ENCODE measurements around the gene INTS11.

INTS11 gene

DNA sequence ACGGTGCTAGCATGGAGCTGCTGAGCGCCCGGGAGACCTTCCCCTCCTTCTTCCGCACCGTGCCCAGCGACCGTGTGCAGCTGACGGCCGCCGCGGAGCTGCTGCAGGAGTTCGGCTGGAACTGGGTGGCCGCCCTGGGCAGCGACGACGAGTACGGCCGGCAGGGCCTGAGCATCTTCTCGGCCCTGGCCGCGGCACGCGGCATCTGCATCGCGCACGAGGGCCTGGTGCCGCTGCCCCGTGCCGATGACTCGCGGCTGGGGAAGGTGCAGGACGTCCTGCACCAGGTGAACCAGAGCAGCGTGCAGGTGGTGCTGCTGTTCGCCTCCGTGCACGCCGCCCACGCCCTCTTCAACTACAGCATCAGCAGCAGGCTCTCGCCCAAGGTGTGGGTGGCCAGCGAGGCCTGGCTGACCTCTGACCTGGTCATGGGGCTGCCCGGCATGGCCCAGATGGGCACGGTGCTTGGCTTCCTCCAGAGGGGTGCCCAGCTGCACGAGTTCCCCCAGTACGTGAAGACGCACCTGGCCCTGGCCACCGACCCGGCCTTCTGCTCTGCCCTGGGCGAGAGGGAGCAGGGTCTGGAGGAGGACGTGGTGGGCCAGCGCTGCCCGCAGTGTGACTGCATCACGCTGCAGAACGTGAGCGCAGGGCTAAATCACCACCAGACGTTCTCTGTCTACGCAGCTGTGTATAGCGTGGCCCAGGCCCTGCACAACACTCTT lies 7.7 kb upstream of the INTS11 start:
- Histone ChIP-seq H3K4me3 (no peak overlapping the region), H3K27ac (no peak overlapping the region)
- TF ChIP-seq, protein P1, sequence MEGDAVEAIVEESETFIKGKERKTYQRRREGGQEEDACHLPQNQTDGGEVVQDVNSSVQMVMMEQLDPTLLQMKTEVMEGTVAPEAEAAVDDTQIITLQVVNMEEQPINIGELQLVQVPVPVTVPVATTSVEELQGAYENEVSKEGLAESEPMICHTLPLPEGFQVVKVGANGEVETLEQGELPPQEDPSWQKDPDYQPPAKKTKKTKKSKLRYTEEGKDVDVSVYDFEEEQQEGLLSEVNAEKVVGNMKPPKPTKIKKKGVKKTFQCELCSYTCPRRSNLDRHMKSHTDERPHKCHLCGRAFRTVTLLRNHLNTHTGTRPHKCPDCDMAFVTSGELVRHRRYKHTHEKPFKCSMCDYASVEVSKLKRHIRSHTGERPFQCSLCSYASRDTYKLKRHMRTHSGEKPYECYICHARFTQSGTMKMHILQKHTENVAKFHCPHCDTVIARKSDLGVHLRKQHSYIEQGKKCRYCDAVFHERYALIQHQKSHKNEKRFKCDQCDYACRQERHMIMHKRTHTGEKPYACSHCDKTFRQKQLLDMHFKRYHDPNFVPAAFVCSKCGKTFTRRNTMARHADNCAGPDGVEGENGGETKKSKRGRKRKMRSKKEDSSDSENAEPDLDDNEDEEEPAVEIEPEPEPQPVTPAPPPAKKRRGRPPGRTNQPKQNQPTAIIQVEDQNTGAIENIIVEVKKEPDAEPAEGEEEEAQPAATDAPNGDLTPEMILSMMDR (IDR thresholded peaks at IDR 0.05): no peak
- no peak for DNase-seq (ENCODE audit: low spot score)

DNA sequence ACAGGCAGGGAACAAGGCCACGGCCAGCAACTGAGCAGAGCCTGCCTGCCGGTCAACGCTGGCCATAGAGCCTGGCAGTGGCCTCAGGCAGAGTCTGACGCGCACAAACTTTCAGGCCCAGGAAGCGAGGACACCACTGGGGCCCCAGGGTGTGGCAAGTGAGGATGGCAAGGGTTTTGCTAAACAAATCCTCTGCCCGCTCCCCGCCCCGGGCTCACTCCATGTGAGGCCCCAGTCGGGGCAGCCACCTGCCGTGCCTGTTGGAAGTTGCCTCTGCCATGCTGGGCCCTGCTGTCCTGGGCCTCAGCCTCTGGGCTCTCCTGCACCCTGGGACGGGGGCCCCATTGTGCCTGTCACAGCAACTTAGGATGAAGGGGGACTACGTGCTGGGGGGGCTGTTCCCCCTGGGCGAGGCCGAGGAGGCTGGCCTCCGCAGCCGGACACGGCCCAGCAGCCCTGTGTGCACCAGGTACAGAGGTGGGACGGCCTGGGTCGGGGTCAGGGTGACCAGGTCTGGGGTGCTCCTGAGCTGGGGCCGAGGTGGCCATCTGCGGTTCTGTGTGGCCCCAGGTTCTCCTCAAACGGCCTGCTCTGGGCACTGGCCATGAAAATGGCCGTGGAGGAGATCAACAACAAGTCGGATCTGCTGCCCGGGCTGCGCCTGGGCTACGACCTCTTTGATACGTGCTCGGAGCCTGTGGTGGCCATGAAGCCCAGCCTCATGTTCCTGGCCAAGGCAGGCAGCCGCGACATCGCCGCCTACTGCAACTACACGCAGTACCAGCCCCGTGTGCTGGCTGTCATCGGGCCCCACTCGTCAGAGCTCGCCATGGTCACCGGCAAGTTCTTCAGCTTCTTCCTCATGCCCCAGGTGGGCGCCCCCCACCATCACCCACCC lies 6.9 kb upstream of the INTS11 start, which contains the start of gene TAS1R3:
Gene TAS1R3 (plus strand): TSS at position 213 of the 898 bp plus-strand sequence. CDS start 66 bp downstream, at position 279.
- DNase-seq (ENCODE audit: low spot score): no peak
- no peak within 1 kb of the TSS for H3K27ac ChIP-seq
- no peak within 1 kb of the TSS for H3K4me3 ChIP-seq
- TF ChIP-seq, protein P1 (IDR thresholded peaks at IDR 0.05): no peak

DNA sequence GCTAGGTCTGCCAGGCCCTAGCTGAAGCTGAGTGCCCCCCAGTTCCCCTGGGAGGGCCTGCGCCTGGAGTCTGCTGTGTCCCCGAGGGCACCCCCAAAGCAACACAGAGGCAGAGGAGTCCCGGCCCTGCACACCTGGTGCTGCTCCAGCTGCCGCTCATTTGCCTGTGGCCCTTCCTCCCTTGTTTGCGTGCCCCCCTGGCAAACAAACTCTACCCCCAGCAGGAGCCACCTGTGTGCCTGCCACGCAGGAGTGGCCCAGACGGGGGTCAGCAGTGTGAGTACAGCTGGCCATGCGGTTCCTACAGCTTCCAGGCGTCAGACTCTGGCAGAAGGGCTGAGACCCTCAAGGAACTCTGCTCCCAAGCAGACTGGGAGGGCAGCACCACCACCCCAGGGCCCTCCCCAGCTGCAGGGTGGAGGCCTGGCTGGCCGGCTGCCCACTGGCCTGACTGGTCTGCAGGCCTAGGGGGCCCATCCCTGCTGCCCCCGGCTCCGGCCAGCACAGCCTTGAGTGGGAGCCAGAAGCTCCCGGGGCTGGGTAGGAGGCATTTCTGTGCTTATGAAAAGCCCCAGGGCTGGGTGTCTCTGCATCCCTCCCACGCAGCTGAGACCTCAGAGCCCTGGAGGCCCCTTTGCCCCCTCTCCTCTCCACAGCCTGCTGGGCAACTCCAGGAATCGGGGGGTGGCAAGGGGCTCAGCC lies 6.1 kb upstream of the INTS11 start:
- Histone ChIP-seq H3K4me3 (no peak overlapping the region), H3K27ac (no peak overlapping the region)
- TF ChIP-seq, protein P1 (IDR thresholded peaks at IDR 0.05): no peak
- no peak for DNase-seq (ENCODE audit: low spot score)

DNA sequence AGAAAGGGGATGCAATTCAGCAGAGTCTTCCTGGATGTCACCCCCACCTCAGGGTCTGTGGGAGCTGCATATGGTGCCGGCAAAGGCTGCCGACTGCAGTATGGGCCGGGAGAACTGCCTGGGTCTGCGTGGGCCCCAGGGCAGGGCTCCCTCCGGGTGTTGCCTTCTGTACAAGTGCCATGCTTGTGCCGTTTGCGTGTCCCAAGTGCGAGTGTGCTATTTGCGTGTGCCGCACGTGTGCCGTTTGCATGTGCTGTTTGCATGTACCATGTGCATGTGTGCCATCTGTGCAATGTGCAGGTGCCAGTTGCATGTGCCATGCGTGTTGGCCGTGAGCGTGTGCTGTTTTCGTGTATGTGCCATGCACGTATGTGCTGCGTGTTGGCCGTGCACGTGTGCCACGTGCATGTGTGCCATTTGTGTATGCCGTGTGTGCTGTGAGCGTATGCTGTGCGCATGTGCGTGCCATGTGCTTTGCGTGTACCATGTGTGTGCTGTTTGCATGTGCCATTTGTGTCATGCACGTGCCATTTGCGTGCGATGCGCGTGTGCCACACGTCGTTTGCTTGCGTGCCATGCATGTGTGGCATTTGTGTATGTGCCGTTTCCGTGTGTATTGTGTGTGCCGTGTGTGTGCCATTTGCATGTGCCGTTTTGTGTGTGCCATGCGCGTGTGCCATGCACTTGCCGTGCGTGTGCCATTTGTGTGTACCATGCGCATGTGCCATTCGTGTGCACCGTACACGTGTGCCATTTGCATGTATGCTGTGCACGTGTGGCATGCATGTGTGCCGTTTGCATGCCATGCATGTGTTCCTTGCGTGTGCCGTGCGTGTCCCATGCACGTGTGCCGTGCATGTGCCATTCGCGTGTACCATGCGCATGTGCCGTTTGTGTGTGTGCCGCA lies 5.1 kb upstream of the INTS11 start:
- TF ChIP-seq, protein P1 (IDR thresholded peaks at IDR 0.05): no peak
- Histone ChIP-seq H3K4me3 (no peak overlapping the region), H3K27ac (no peak overlapping the region)
- no peak for DNase-seq (ENCODE audit: low spot score)

DNA sequence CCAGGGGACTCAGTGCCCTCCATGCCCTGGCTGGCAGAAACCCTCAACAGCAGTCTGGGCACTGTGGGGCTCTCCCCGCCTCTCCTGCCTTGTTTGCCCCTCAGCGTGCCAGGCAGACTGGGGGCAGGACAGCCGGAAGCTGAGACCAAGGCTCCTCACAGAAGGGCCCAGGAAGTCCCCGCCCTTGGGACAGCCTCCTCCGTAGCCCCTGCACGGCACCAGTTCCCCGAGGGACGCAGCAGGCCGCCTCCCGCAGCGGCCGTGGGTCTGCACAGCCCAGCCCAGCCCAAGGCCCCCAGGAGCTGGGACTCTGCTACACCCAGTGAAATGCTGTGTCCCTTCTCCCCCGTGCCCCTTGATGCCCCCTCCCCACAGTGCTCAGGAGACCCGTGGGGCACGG lies 3.8 kb upstream of the INTS11 start:
- TF ChIP-seq, protein P1 (IDR thresholded peaks at IDR 0.05): no peak
- Histone ChIP-seq H3K4me3 (no peak overlapping the region), H3K27ac (no peak overlapping the region)
- no peak for DNase-seq (ENCODE audit: low spot score)

DNA sequence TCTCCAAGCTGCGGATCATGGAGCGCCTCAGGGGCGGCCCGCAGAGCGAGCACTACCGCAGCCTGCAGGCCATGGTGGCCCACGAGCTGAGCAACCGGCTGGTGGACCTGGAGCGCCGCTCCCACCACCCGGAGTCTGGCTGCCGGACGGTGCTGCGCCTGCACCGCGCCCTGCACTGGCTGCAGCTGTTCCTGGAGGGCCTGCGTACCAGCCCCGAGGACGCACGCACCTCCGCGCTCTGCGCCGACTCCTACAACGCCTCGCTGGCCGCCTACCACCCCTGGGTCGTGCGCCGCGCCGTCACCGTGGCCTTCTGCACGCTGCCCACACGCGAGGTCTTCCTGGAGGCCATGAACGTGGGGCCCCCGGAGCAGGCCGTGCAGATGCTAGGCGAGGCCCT lies 2.8 kb upstream of the INTS11 start:
- Histone ChIP-seq H3K4me3 (no peak overlapping the region), H3K27ac (no peak overlapping the region)
- TF ChIP-seq, protein P1 (IDR thresholded peaks at IDR 0.05): no peak
- DNase-seq (ENCODE audit: low spot score): no peak
